GM12891 (cell line): ENCODE measurements around the gene ADAMTS3.

Experiments used
- DNase-seq: peaks from one replicate; pipeline ENCODE4 v3.0.0; 2011; ENCODE audit warnings: low spot score; ENCODE audit not compliant: insufficient read length
- FAIRE-seq: peaks from 2 replicates; lab custom pipeline; 2011; peaks lifted over from hg19 to GRCh38; lab: Jason Lieb, UNC
- PAX5 ChIP-seq: IDR thresholded peaks from 2 replicates; pipeline ENCODE4 v1.6.1; 2011; ENCODE audit warnings: low read length, moderate library complexity, mild to moderate bottlenecking; ENCODE audit not compliant: insufficient read depth, severe bottlenecking
- POLR2A ChIP-seq: IDR thresholded peaks from 2 replicates; pipeline ENCODE4 v1.6.1; 2011; ENCODE audit warnings: low read depth, low read length, control low read depth
- POLR2AphosphoS5 ChIP-seq: IDR thresholded peaks from 2 replicates; pipeline ENCODE4 v1.6.1; 2011; ENCODE audit warnings: low read depth, low read length, control low read depth
- POU2F2 ChIP-seq: IDR thresholded peaks from 2 replicates; pipeline ENCODE4 v1.6.1; 2011; ENCODE audit warnings: low read depth, mild to moderate bottlenecking, control low read depth, low read length, moderate library complexity
- SPI1 ChIP-seq: IDR thresholded peaks from 2 replicates; pipeline ENCODE4 v1.6.1; 2011; ENCODE audit warnings: low read depth, low read length, control low read depth
- TAF1 ChIP-seq: IDR thresholded peaks from 2 replicates; pipeline ENCODE4 v1.6.1; 2011; ENCODE audit warnings: low read depth, low read length, control low read depth

ADAMTS3 gene

DNA sequence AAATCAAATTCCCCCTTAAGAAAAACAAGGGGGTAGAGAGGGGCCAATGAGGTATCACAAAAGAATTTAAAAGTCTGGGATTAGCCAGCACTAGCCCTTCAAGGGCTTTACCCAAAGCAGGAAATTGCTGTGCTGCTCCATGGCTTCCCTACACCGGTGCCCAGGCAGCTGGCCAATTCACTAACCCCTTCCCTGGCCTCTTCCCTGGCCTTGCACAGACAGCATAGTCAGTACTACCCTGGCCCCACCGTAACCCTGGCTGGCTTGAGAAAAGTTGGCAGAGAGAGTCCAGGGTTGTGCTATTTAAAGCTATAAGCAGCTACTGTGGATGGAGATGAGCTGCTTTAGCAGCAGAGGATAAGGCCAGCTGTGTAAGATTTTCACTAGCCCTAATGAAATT is 43.1 kb downstream of the ADAMTS3 start:
- no peak for TF ChIP-seq POLR2AphosphoS5
- TF ChIP-seq POLR2A, result no peak
- no peak for TF ChIP-seq TAF1
- no peak for TF ChIP-seq SPI1
- TF ChIP-seq POU2F2, result no peak
- TF ChIP-seq PAX5, result no peak
- FAIRE-seq (no peak), DNase-seq (no peak)

- no peak for FAIRE-seq
- no peak for DNase-seq
- TF ChIP-seq POLR2A (no peak), POLR2AphosphoS5 (no peak), TAF1 (no peak), POU2F2 (no peak), PAX5 (no peak), SPI1 (no peak)
These were observed 46.6 kb downstream of the ADAMTS3 start for GRCh38 chr4:72522440-72522839.

- TF ChIP-seq POU2F2, result no peak
- no peak for TF ChIP-seq TAF1
- TF ChIP-seq POLR2AphosphoS5, result no peak
- TF ChIP-seq PAX5, result no peak
- TF ChIP-seq SPI1, result no peak
- no peak for TF ChIP-seq POLR2A
- FAIRE-seq, result no peak
- DNase-seq, result no peak
These were observed 55.8 kb downstream of the ADAMTS3 start for GRCh38 chr4:72513227-72513626.

DNA sequence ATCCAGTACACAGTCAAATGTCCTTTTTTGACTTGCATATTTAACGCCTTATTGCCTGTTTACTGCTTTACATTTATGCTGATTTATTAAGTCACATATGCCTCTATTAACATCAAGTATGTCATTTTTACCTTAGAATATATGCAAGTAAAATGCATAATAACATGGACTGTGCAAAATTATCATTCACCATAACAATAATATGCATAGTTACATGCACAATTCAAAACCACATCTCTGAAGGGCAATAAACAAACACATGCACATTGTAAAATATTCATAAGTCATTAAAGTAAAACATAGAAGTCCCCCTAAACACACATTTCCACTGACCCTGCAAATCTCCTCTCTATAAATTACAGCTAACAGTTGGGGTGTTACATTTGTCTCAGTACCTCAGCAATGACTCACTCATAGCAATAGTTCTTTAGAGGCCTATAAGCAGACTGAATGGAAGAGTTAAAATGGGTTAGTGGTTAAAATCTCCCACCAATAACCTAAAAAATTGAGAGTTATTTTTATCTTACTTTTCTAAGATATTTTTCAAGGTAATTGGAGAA is 61.1 kb downstream of the ADAMTS3 start:
- FAIRE-seq, result no peak
- DNase-seq, result no peak

DNA sequence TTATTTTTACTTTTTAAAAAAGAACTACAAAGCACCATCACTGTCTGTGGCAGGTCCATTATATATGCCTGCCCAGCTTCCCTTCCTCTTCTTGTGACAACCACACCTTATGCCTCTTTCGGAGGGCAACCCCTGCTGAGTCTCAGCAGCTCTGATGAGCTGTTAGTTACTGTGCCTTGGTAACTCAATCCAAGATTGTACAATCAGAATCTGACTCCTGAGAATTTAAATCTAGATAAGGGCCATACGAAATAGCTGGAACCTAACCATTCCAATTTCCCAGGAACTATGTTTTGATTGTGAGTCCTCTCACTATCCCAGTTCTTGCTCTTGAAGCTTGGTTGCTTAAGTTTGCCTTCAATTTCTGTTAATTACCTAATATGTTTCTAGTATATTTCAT is 61.9 kb downstream of the ADAMTS3 start:
- no peak for FAIRE-seq
- TF ChIP-seq POLR2A (no peak), POLR2AphosphoS5 (no peak), SPI1 (no peak), TAF1 (no peak), PAX5 (no peak)

More for the DNA sequence above, 61.1 kb downstream of the ADAMTS3 start:
- TF ChIP-seq SPI1 (no peak), POU2F2 (no peak), PAX5 (no peak), TAF1 (no peak), POLR2A (no peak), POLR2AphosphoS5 (no peak)

GRCh38 chr4:72505314-72505744 is 63.7 kb downstream of the ADAMTS3 start:
- FAIRE-seq, result peak; percentile 28
- no peak for TF ChIP-seq POLR2A
- TF ChIP-seq SPI1, result no peak
- no peak for TF ChIP-seq TAF1
- no peak for TF ChIP-seq PAX5
- no peak for TF ChIP-seq POU2F2
- TF ChIP-seq POLR2AphosphoS5, result no peak
- no peak for DNase-seq

More for the DNA sequence above, 61.9 kb downstream of the ADAMTS3 start:
- DNase-seq, result no peak

GRCh38 chr4:72500214-72500613 is 68.8 kb downstream of the ADAMTS3 start:
- DNase-seq (no peak), FAIRE-seq (no peak)
- no peak for TF ChIP-seq POLR2AphosphoS5

DNA sequence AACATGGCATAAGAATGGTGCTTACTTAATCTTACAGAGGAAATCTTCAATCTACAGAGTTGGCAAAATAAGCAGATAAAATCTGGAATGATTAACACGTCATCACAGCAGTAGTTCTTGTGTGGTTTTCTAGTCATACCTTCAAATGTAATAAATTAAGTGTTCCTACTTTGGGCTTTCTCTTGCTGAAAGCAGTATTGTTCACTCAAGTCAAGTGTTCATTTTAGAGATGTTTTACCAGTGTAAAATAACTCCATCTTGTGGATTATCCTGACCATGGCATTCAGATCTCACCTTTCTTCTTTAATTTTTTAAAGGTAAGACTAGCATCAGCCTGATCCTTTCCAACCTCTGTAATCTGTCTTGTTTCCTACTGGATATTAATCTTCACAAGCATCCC is 72.9 kb downstream of the ADAMTS3 start:
- TF ChIP-seq POU2F2 (no peak), SPI1 (no peak), PAX5 (no peak)
- FAIRE-seq, result no peak

GRCh38 chr4:72494156-72494555 is 74.9 kb downstream of the ADAMTS3 start:
- TF ChIP-seq POLR2A (no peak), POU2F2 (no peak), TAF1 (no peak), SPI1 (no peak), PAX5 (no peak), POLR2AphosphoS5 (no peak)
- no peak for DNase-seq
- FAIRE-seq, result no peak

More for the DNA sequence above, 72.9 kb downstream of the ADAMTS3 start:
- DNase-seq, result no peak

DNA sequence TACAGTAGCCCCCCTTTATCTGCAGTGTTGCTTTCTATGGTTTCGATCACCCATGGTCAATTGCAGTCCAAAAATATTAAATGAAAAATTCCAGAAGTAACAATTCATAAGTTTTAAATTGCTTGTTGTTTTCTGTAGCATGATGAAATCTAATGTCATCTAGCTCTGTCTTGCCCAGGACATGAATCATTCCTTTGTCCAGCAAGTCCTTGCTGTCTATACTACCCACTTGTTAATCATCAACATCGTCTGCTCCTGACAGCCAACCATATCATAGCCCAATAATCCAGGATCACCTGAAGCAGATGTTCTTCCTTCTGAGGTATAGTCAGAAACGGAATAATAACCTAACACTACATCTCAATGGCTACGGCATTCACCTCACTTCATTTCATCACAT is 79.8 kb downstream of the ADAMTS3 start:
- no peak for FAIRE-seq
- no peak for DNase-seq
- TF ChIP-seq POLR2A (no peak), PAX5 (no peak), POLR2AphosphoS5 (no peak), TAF1 (no peak), POU2F2 (no peak), SPI1 (no peak)
